Measurements from ENCODE around the gene TNF. TPM values are rescaled to one million over a fixed set of nuclear protein-coding genes. Genes with fewer than 3 reads are reported as not detected.

The TNF gene
- total and polyA plus RNA-seq, 2 donors (not counting 1 experiment from before 2014, with no cell fraction given) = not detected

DNA sequence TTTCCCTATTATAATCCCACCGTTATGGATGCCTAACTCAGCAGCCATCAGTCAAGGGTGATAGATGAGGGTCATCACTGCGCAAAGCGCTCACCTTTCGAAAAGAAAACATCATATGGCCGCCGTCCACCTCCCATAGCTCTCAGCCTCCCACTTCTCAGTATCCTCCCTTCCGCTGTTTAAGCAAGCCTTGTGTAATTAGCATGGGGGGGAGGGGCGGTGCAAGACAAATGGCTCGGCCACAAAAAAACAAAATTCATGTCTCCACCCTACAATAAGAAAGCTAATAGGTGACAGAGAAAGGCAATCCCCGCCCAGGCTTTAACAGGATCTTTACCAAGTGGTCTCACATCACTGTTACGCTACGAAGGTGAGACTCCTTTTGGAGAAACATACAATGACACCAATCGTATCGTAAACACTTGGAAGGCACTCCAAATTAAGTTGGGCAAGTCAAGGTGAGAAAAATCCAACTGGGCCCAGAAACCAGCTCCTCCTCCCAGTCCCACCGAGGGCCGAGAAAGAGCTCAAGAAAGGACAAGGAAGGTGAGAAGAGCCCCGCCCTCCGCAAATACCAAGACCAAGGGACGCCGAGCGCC lies 34.2 kb upstream of the TNF start:
- DNase-seq (ENCODE audit: low read depth in 2 of 2) = peak; percentile 48 to 73
- Histone ChIP-seq H3K9me3 (ENCODE audit: control insufficient read depth, insufficient read depth, low read depth, low read length) (no peaks in the 10 kb centered on the region), H3K9ac (ENCODE audit: insufficient read depth, low read length) (peak overlapping the region; percentile 82), H3K36me3 (ENCODE audit: control insufficient read depth, insufficient read depth, low read length) (peaks cover 14% of the 10 kb centered on the region), H3K27me3 (ENCODE audit: control insufficient read depth, insufficient read depth, low read length) (no peaks in the 10 kb centered on the region), H3K4me3 (replicated peaks in 1 of 4; ENCODE audit: control extremely low read depth in 1 of 4, insufficient read depth in 1 of 4, low read depth in 3 of 4, low read length in 4 of 4) (peak overlapping the region; percentile 74 to 96 (median 88)), H2AFZ (ENCODE audit: low read length) (no peak overlapping the region), H3K79me2 (ENCODE audit: control insufficient read depth, insufficient read depth, low read length) (peaks cover 56% of the 10 kb centered on the region), H4K20me1 (ENCODE audit: control insufficient read depth, extremely low read depth, insufficient read depth, low read length) (peaks cover 1% of the 10 kb centered on the region), H3K4me2 (ENCODE audit: extremely low read depth, insufficient read depth, low read length) (peak overlapping the region; percentile 97), H3K4me1 (ENCODE audit: control insufficient read depth, extremely low read depth, insufficient read depth, low read length) (peaks cover 7% of the 10 kb centered on the region), H3K27ac (ENCODE audit: insufficient read depth, low read length) (peak overlapping the region; percentile 96)
- TF ChIP-seq EZH2 (IDR thresholded peaks at IDR 0.05; ENCODE audit: low read length, missing control alignments) (no peak), CTCF (conservative IDR thresholded peaks at IDR 0.05 in 1 of 2, IDR thresholded peaks at IDR 0.05 in 1 of 2; ENCODE audit: low read depth in 1 of 2, low read length in 2 of 2) (no peak)

DNA sequence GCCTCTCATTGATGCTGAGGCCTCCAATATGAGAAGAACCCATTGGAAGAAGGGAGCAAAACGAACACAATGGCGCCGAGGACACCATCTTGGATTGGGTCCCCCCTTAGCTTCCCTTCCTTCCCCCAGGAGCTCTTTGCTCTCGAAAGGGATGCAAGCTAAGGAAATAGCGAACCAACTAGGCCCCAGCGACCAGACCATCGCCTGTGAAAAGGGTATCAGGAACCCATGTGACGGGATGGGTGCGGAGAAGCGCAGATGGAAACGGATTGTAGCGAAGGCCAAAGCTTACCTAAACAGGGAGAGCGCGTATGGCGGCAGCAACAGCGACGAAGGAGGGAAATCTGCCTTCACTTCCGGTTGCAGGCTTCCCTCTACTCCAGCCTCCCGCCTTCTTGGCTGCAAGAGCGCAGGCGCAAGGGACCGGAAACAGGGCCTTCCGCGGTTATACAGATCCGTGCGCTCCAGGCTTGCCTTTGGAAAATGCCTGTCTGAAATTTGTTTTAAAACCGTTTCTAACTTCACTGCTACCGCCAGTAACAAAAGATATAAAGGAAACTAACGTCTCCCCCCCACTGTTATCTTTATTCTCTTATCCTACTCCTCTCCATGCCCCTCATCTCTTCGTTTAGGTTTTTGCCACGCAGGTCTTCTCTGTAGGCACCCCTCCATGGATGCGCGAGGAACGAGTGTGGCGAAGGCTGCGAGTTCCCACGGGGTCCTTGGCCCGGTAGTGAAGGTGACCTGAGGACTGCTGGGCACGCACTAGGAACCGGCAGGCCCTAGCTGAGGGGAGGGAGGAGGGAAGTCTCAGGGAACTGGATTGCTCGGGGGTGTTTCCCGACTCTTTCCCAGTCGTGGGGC lies 33.5 kb upstream of the TNF start, which contains the start of gene DDX39B:
Gene DDX39B, minus strand, starts transcription at position 346 of the 864 bp plus-strand sequence. CDS start 1,471 bp downstream, outside the sequence.
- Histone ChIP-seq H2AFZ (ENCODE audit: low read length) (peak within 1 kb of the TSS; percentile 70), H3K4me1 (ENCODE audit: control insufficient read depth, extremely low read depth, insufficient read depth, low read length) (peaks cover 7% of the 10 kb centered on the region), H3K9ac (ENCODE audit: insufficient read depth, low read length) (peak within 1 kb of the TSS; percentile 82), H3K36me3 (ENCODE audit: control insufficient read depth, insufficient read depth, low read length) (peaks cover 12% of the 10 kb centered on the region), H3K9me3 (ENCODE audit: control insufficient read depth, insufficient read depth, low read depth, low read length) (no peaks in the 10 kb centered on the region), H3K27ac (ENCODE audit: insufficient read depth, low read length) (peak within 1 kb of the TSS; percentile 96), H3K4me2 (ENCODE audit: extremely low read depth, insufficient read depth, low read length) (peak within 1 kb of the TSS; percentile 97), H3K27me3 (ENCODE audit: control insufficient read depth, insufficient read depth, low read length) (no peaks in the 10 kb centered on the region), H3K4me3 (replicated peaks in 1 of 4; ENCODE audit: control extremely low read depth in 1 of 4, insufficient read depth in 1 of 4, low read depth in 3 of 4, low read length in 4 of 4) (peak within 1 kb of the TSS; percentile 74 to 96 (median 88)), H4K20me1 (ENCODE audit: control insufficient read depth, extremely low read depth, insufficient read depth, low read length) (peaks cover 1% of the 10 kb centered on the region), H3K79me2 (ENCODE audit: control insufficient read depth, insufficient read depth, low read length) (peaks cover 49% of the 10 kb centered on the region)
- no peak for TF ChIP-seq CTCF (conservative IDR thresholded peaks at IDR 0.05 in 1 of 2, IDR thresholded peaks at IDR 0.05 in 1 of 2; ENCODE audit: low read depth in 1 of 2, low read length in 2 of 2)
- no peak for TF ChIP-seq EZH2 (IDR thresholded peaks at IDR 0.05; ENCODE audit: low read length, missing control alignments)
- DNase-seq (ENCODE audit: low read depth in 2 of 2) = peak; percentile 96 to 99

GRCh38 chr6:31543639-31544038 lies 31.7 kb upstream of the TNF start:
- Histone ChIP-seq H3K27me3 (ENCODE audit: control insufficient read depth, insufficient read depth, low read length) (no peaks in the 10 kb centered on the region), H2AFZ (ENCODE audit: low read length) (no peak overlapping the region), H3K27ac (ENCODE audit: insufficient read depth, low read length) (no peak overlapping the region), H3K9ac (ENCODE audit: insufficient read depth, low read length) (no peak overlapping the region), H4K20me1 (ENCODE audit: control insufficient read depth, extremely low read depth, insufficient read depth, low read length) (peaks cover 1% of the 10 kb centered on the region), H3K79me2 (ENCODE audit: control insufficient read depth, insufficient read depth, low read length) (peaks cover 40% of the 10 kb centered on the region), H3K4me3 (replicated peaks in 1 of 4; ENCODE audit: control extremely low read depth in 1 of 4, insufficient read depth in 1 of 4, low read depth in 3 of 4, low read length in 4 of 4) (no peak overlapping the region), H3K4me1 (ENCODE audit: control insufficient read depth, extremely low read depth, insufficient read depth, low read length) (peaks cover 13% of the 10 kb centered on the region), H3K36me3 (ENCODE audit: control insufficient read depth, insufficient read depth, low read length) (peaks cover 4% of the 10 kb centered on the region), H3K9me3 (ENCODE audit: control insufficient read depth, insufficient read depth, low read depth, low read length) (no peaks in the 10 kb centered on the region), H3K4me2 (ENCODE audit: extremely low read depth, insufficient read depth, low read length) (no peak overlapping the region)
- TF ChIP-seq CTCF (conservative IDR thresholded peaks at IDR 0.05 in 1 of 2, IDR thresholded peaks at IDR 0.05 in 1 of 2; ENCODE audit: low read depth in 1 of 2, low read length in 2 of 2) = no peak
- no peak for TF ChIP-seq EZH2 (IDR thresholded peaks at IDR 0.05; ENCODE audit: low read length, missing control alignments)
- DNase-seq (ENCODE audit: low read depth in 2 of 2) = no peak

Measured in fibroblast of lung (primary cell).